CD4-positive, alpha-beta T cell treated with Interleukin-1 beta for 1 hour (primary cell): ENCODE data around the gene PIGV.

Experiments used
- DNase-seq, 2 donors: peaks; one replicate each; pipeline ENCODE4 v3.0.0-alpha.2; 2020 to 2022

Gene PIGV

DNA sequence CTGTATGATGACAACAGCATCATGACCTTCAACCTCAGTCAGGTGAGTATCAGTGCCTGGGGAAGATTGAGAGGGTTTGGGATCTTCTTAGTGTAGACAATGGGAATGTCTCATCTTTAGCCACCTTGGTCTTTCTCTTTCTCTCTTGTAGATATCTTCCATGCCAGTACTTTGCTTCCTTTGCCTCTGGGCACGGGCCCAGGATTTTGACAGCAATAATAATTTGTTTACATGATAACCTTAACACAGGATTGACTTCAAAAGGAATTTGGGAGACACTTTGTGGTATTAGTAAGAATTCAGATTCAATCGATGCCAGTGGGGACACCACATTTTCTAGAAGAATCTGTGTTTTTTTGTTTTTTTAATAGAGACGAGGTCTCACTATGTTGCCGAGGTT is 12.1 kb upstream of the PIGV start:
- no peak for DNase-seq

DNA sequence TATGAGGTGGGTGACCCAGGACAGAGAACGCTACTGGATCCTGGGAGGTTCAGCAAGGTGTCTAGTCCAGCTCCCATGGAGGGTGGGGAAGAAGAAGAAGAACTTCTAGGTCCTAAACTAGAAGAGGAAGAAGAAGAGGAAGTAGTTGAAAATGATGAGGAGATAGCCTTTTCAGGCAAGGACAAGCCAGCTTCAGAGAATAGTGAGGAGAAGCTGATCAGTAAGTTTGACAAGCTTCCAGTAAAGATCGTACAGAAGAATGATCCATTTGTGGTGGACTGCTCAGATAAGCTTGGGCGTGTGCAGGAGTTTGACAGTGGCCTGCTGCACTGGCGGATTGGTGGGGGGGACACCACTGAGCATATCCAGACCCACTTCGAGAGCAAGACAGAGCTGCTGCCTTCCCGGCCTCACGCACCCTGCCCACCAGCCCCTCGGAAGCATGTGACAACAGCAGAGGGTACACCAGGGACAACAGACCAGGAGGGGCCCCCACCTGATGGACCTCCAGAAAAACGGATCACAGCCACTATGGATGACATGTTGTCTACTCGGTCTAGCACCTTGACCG is 8.6 kb upstream of the PIGV start:
- no peak for DNase-seq

DNA sequence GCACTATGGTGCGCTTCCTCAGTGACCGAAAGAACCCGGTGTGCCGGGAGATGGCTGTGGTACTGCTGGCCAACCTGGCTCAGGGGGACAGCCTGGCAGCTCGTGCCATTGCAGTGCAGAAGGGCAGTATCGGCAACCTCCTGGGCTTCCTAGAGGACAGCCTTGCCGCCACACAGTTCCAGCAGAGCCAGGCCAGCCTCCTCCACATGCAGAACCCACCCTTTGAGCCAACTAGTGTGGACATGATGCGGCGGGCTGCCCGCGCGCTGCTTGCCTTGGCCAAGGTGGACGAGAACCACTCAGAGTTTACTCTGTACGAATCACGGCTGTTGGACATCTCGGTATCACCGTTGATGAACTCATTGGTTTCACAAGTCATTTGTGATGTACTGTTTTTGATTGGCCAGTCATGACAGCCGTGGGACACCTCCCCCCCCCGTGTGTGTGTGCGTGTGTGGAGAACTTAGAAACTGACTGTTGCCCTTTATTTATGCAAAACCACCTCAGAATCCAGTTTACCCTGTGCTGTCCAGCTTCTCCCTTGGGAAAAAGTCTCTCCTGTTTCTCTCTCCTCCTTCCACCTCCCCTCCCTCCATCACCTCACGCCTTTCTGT is 7.3 kb upstream of the PIGV start:
- DNase-seq, result no peak

DNA sequence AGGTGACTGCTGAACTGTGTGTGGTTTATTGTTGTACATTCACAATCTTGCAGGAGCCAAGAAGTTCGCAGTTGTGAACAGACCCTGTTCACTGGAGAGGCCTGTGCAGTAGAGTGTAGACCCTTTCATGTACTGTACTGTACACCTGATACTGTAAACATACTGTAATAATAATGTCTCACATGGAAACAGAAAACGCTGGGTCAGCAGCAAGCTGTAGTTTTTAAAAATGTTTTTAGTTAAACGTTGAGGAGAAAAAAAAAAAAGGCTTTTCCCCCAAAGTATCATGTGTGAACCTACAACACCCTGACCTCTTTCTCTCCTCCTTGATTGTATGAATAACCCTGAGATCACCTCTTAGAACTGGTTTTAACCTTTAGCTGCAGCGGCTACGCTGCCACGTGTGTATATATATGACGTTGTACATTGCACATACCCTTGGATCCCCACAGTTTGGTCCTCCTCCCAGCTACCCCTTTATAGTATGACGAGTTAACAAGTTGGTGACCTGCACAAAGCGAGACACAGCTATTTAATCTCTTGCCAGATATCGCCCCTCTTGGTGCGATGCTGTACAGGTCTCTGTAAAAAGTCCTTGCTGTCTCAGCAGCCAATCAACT is 6.4 kb upstream of the PIGV start:
- DNase-seq, result no peak

DNA sequence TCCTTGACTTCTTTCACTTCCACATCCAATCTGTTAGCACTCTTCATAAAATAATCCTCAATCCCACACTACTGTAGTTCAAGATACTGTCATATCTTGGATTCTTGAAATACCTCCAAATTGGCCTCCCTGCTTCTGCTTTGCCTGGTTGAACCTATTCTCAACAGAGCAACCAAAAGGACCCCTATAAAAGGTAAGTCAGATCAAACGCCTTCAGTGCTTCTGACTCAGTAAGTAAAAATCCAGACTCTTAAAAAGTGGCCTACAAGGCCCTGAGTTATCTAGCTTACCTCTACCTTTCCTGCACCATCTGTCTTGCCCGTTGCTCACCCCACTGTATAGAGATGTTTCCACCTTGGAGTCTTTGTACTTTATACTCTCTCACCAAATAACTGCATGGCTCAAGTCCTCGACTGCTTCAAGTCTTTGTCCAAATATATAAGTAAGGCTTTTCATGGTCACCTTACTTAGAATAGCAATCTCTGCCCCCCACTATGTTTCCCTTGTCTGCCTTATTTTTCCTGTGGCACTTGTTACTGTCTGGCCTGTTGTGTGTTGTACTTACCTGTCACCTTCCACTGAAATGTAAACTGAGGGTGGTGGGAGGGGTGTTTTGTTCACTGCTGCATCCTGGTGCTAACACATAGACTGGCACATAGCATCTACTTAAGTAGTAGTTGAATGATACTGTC is 5.1 kb upstream of the PIGV start:
- no peak for DNase-seq

DNA sequence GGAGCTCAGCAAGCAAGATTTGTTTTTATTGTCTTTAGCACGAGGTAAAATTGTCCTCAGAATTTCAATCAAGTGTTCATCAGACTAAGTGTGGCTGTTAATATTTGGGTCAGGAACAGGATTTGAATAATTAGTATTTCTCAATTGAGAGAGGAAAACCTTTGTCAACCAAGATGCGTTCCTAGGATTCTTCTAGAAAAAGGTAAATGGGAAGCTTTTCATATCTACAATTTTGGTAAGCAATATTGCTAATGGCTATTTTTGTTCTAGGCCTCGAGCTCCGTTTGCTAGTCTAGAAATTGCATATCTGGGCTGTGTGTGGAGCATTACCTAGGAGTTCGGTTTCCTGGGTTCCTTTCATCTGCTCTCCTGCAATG is 4.1 kb upstream of the PIGV start:
- no peak for DNase-seq

DNA sequence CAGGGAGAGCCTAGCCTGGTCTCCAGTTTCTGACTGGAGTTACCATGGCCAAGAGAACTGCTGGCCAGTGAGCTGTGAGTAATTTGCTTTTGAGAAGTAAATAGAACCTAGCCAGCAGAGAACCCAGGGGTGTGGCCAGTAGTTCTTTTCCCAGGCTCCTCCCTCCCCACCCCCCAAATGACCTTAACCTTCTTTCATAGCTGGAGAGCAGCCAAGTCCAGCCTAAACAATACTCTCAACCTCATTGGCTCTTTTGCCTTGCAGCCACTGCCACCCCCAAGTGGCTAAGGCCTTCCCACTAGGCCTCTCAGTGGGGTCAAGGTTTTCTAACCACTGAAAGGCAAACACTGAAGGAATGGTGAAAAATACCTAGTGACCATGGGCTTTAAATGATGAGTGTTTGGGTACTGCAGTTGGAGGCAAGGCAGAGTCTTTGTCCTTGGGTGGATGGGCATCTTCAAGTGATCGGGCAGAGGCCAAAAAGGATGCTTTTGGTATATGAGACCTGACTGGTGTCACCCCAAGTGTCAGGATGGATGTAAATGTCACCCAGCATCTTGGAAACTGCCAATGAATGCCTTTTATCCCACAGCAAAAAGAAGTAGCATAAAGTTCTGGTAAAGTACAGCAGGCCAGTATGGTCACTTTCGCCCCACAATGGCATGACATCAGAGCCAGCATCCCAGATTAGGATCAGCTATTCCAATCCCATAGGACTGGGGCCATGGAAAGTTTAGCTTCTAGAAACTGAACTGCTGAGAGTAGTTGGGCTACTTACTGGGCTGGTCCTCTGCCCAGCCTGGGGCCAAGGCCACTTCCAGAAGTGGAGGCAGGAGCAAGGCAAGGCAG is 3.5 kb upstream of the PIGV start:
- DNase-seq, result peak in 1 of 2 donors; percentile 21

DNA sequence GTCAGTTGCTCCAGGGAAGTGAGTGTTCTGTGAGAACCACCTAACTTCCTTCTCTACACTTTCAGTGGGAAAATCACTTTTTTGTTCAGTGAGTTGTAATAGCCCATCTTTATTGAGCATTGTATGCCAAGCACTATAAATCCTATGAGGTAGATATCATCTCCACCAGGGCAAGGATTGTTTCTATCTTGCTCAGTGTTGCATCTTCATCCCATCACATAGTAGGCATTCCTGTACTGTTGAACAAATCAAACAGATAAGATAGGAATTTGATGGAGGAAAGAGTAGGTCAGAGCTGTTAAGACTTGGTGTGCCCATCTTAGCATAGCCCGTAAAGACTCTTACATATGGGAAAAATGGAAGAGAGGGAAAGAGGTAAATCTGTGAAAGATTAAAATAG is 2.9 kb upstream of the PIGV start:
- no peak for DNase-seq

DNA sequence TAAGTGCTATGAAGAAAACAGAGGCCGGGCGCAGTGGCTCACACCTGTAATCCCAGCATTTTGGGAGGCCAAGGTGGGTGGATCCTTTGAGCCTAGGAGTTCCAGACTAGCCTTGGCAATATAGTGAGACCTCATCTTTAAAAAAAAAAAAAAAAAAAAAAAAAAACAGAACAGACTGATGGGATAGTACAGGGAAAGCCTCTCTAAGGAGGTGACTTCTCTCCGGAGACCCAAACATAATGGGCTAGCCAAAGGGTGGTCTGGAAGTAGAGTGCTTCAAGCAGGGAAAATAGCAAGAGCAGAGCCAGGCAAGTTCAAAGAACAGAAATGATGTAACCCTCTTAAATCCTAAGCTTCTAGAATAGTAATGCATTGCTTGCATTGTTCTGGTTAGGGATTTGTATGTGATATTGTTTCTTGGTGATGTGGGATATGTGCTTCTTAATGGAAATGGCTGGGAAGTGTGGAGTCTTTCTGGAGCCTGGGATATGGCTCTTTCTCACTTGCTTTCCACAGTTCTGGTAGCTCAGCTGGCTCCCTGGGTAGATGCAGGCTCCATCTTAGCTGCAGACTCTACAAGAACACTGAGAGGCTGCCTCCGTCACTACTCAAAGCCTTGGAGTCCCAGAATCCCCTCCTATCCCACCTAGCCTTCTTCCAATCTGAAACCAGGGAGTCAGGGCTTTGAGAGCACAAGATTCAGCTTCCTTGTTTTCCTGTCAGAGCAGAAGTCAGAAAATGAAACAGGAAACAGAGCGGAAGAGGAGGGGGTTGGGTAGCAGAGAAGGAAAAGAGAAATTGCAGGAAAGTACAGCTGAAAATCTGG is 1.9 kb upstream of the PIGV start:
- peak in 1 of 2 donors; percentile 34 for DNase-seq

DNA sequence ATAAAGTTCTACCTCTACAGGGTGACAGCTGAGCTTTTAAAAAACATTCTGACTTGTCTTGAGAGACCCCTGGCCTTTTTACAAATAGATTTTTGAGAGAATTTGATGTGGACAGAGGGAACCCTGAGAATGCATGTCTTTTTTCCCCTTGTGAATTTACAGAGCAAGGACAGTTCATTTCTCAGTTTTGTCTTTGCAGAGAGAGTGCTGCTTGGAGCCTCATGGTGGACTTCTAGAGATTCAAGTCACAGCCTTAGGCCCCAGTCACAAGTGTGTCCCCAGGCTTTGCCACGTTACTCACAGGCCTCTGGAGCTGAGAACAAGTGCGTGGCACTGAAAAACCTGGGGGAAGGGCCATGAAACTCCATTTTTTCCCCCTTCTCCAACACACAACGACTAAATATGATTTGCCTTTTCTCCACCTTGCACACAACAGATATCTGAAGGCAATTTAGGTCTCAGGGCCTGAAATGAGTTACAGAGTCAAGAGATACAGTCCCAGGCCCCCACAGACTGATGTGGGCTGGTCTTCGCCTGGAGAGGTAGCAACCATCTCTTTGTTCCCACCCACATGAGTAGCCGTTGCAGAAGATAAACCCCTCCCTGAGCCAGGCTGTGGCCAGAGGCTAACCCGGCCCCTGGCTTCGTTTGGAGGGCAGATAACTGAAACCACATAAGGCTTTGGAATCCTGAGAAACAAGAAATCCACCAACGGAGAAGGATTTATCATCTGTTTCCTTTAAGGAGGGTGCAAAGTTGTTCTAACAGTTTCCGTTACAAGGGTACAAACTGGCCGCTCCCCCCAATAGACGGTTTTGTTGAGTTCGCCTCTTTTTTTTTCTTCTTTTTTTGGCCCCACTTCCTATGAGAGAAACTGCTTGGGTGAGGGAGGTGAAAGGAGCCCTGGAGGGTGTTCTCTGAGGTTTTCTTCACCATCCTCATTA is 1.0 kb upstream of the PIGV start:
- peak in 1 of 2 donors; percentile 26 for DNase-seq

DNA sequence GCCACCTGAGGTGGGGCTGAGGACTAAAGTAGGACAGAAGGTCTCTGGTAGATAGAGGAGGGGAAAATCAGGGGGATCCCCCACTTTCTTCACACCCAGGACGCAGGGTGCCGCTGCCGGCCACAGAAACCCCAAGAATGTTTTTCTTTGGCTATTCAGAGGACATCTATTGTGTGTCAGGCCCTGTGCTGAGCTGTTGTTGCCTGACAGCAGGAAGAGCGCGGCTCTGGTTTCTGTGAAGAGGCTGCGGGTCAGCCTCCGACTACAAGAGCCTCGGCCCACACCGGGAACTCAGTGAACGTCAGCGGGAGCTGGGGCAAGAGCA is 407 bp upstream of the PIGV start:
- peak; percentile 82 to 88 for DNase-seq

DNA sequence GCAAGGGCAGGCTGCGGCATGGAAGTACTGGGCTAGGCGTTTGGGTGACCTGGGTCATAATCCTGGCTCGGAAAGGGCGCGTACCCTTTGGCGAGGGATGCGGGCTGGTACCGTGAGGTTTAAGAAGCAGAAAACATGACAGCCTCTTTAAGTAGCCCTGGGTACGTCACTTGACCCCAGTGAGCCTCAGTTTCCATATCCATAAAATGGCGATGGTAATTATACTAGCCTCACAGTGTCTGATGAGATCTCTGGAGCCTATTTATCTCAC is 700 bp downstream of the PIGV start:
- DNase-seq, result no peak

DNA sequence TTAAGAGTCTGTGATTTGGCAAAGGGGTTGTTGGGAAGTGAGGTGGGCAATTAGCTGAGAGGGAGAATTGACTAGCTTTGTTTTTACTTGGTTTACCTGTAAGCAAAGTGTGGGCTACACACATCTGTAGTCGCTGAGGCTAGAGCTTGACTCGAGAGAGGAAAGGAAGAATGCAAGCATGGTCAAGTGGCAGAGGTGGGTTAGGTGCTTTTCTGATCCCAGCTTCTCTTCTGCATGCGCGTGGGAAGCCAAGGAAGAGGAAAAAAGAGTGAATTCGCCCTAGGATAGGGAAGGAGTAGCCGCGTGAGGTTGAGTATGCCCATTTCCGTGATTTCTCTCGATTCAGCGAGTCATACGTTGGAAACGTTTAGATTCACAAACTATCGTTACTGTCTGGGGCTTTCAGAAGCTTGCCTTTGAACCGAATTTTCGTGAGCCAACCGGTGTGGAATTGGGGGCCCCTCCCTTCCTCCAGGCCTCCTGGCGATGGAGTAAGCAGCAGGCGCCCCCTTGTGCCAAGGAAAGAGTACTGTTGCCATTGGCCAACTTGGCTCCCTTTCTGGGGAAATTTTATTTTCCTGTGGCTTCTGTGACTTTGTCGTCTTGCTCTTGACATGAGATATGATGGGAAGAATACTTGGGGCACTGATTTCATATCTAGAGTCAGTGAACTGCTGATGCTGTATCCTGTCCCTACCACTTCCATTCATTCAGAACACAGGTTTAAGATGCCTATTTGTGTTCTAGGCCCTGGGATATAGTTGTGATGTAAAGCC is 1.3 kb downstream of the PIGV start:
- DNase-seq, result peak; percentile 88 to 90

DNA sequence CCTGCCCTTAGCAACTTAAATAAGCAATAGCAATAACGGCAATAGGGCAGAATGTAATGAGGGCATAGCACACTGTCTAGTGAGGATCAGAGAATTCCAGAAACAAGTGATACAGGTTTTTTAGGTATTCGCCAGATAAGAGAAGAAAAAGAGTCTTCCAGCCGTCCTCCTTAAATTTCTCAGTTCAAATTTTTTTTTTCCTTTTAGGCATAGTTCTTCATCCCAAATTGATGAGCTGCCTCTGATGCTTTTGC is 1.8 kb downstream of the PIGV start:
- no peak for DNase-seq

DNA sequence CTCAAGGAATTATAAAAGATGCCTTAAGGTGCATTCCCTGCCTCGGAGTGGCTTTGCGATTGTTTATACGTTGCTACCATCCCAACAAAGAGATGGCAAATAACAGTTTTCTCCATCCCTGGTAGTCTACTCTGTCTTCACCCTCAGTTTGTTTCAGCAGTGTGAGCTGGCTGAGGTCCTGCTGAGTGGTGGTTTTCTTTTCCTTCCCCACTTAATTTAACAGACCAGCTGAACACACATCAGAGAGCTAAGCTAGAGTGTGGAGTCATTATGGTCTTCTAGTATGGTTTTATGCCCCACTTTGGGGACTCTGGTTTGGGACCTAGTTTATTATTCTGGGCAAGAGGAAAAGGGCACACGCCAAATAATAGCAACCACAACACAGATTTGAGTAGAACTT is 2.2 kb downstream of the PIGV start:
- no peak for DNase-seq

DNA sequence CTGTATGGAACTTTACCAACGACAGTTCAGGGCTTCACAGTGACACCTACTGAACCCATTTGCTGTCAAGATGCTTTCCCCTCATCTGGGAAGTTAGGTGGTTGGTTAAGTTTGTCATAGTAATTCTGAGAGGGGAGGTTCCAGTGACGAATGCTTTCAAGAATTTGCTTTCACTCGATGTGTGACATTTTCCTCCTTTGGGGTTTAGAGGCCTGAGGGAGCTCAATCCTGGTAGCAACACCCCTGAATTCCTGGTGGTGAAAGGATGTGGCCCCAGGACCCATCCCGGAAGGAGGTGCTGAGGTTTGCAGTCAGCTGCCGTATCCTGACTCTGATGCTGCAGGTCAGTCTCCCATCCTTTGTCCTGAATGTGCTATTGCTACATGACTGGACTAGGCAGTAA is 2.8 kb downstream of the PIGV start:
- DNase-seq, result peak in 1 of 2 donors; percentile 19

DNA sequence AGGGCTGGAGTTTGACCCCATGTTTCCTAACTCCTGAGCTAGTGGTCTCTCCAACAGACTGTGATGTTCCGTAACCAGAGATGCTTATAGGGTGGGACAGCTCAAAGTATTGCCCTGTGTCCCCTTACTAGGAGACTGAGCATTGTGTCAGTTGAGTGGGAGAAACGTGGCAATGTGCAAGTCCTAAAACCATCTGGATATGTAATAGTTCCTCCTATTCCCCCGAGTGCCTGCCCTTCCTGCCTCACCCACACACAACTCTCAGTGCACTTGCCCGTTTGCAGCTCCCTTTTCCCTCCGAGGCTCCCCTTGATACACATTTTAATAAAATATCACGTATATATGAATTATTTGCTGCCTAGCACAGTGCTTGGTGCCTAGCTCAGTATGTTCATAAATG is 3.4 kb downstream of the PIGV start:
- DNase-seq, result no peak

DNA sequence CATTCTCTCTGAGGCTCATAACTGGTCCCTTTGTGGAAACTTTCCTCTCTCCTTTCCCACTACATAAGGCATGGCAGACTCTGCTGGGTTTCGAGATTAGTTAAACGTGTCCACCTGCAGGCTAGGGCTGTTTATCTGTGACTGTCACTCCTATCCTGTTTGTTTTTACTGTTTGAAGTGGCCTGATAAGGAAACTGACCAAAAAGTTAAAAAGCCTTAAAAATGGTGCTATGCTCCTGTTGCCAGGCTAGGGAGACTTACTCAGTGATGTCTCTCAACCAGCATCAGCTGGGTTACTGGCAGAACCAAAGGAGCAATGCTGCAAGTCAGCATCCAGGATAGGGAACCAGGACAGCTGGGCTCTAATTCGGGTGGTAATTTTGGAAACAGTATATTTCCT is 3.9 kb downstream of the PIGV start:
- DNase-seq, result no peak

DNA sequence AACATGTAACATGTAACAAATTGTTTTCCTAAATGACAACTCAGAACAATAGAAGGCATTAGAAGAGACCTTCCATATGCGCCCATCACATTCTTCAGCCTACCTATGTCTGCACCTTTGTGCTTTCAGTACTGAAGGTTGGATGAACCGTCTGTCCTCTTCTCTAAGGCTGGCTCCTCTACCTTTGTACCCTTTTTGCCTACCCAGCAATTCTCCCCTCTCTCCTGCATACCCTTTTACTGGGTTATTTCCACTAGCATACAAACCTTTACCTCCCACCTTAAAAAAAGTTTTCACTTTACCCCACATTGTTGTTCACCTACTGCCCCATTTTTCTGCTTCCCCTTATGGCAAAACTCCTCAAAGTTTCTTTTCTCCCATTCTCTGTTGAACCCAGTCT is 5.2 kb downstream of the PIGV start:
- DNase-seq, result no peak

DNA sequence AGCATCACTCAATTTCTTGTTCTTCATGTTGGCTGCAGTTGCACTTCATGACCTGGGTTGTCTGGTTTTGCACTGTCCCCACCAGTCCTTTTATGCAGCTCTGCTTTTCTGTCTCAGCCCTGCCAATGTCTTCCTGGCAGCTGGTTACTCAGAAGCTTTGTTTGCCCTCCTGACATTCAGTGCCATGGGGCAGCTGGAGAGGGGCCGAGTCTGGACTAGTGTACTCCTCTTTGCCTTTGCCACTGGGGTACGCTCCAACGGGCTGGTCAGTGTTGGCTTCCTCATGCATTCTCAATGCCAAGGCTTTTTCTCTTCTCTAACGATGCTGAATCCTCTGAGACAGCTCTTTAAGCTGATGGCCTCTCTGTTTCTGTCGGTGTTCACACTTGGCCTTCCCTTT is 6.6 kb downstream of the PIGV start:
- no peak for DNase-seq

DNA sequence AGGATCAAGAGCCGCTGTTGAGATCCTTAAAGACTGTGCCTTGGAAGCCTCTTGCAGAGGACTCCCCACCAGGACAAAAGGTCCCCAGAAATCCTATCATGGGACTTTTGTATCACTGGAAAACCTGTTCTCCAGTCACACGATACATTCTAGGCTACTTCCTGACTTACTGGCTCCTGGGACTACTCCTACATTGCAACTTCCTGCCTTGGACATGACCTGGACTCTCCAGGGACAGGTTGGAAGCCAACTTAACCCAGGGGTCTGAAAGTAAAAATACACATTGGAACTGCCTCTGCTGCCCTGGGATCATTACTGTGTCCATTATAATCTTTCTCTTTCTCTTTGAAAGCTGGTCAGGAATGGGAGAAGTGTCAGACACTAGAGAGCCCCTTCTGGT is 9.9 kb downstream of the PIGV start:
- no peak for DNase-seq
